Fibroblast of lung (primary cell): ENCODE results near the gene ARHGEF16.

Source experiments
- CTCF ChIP-seq, 2 donors: IDR thresholded peaks in 1 of 2; conservative IDR thresholded peaks in 1 of 2; 1 replicate in 1 of 2; 2 replicates in 1 of 2; pipeline ENCODE4 v1.5.1; 2011 to 2012; ENCODE audit warnings: low read length in 2 of 2, control low read depth in 1 of 2, inconsistent platforms in 1 of 2, low read depth in 1 of 2, mild to moderate bottlenecking in 1 of 2
- EZH2 ChIP-seq: IDR thresholded peaks from 2 replicates; pipeline ENCODE4 v1.5.1; 2012; ENCODE audit warnings: low read length, control low read depth, mild to moderate bottlenecking; ENCODE audit errors: missing control alignments

GRCh38 chr1:3475839-3476573 lies 21.5 kb downstream of the ARHGEF16 start:
- no peak for TF ChIP-seq CTCF (conservative IDR thresholded peaks at IDR 0.05 in 1 of 2, IDR thresholded peaks at IDR 0.05 in 1 of 2; ENCODE audit: low read depth in 1 of 2, low read length in 2 of 2)
- no peak for TF ChIP-seq EZH2
